ENCODE results near the gene SLC2A5.
"Not testable (repeated sequence)": the region's sequence is repeated elsewhere in the genome, so short reads cannot be mapped to it uniquely, and the experiment has no call there.

The SLC2A5 gene

GRCh38 chr1:9069326-9070100 lies at the start of gene SLC2A5:
SLC2A5 (minus strand) TSS chr1:9069635; CDS start chr1:9069536, 99 bp downstream.
- no peak for DNase-seq

GRCh38 chr1:9118186-9118585 lies 48.8 kb upstream of the SLC2A5 start:
- DNase-seq: no peak

GRCh38 chr1:9115351-9116205 lies 46.1 kb upstream of the SLC2A5 start:
- no peak for DNase-seq

- no peak for DNase-seq
Measured at GRCh38 chr1:9112961-9113880, 43.8 kb upstream of the SLC2A5 start.

GRCh38 chr1:9111957-9112356 lies 42.5 kb upstream of the SLC2A5 start:
- no peak for DNase-seq

- DNase-seq: no peak
Measured at GRCh38 chr1:9111357-9111691, 41.9 kb upstream of the SLC2A5 start.

GRCh38 chr1:9110669-9111356 lies 41.4 kb upstream of the SLC2A5 start:
- peak; percentile 72 to 84 for DNase-seq

GRCh38 chr1:9108056-9108665 lies 38.7 kb upstream of the SLC2A5 start:
- DNase-seq: no peak

GRCh38 chr1:9107136-9107535 lies 37.7 kb upstream of the SLC2A5 start:
- DNase-seq: no peak

GRCh38 chr1:9106286-9106685 lies 36.9 kb upstream of the SLC2A5 start:
- DNase-seq: no peak

- DNase-seq: no peak
Measured at GRCh38 chr1:9105336-9105867, 36.0 kb upstream of the SLC2A5 start.

- DNase-seq: no peak
Measured at GRCh38 chr1:9101510-9102146, 32.2 kb upstream of the SLC2A5 start.

- DNase-seq: no peak
Measured at GRCh38 chr1:9100471-9101043, 31.1 kb upstream of the SLC2A5 start.

GRCh38 chr1:9099555-9099954 lies 30.1 kb upstream of the SLC2A5 start:
- DNase-seq: no peak

- no peak for DNase-seq
Measured at GRCh38 chr1:9097947-9098705, 28.7 kb upstream of the SLC2A5 start.

GRCh38 chr1:9095818-9096217 lies 26.4 kb upstream of the SLC2A5 start:
- no peak for DNase-seq

- DNase-seq: not testable (repeated sequence)
Measured at GRCh38 chr1:9093996-9094595, 24.7 kb upstream of the SLC2A5 start.

- DNase-seq: no peak
Measured at GRCh38 chr1:9093581-9093980, 24.1 kb upstream of the SLC2A5 start.

GRCh38 chr1:9093091-9093490 lies 23.7 kb upstream of the SLC2A5 start:
- DNase-seq: no peak

- DNase-seq: no peak
Measured at GRCh38 chr1:9088807-9089206, 19.4 kb upstream of the SLC2A5 start.
